BE2C (cell line): ENCODE data around the gene HTR3D.

ENCODE experiments used
- DNase-seq: peaks from one replicate; pipeline ENCODE4 v3.0.0-alpha.2; 2020
- H3K27me3 ChIP-seq: fragments of 250-450 bp; sonication (Bioruptor Pico); 2 replicates; pipeline ENCODE4 v1.5.1; 2020; ENCODE audit warnings: mild to moderate bottlenecking
- H3K36me3 ChIP-seq: fragments of 250-450 bp; sonication (Bioruptor Pico); 2 replicates; pipeline ENCODE4 v1.5.1; 2020; ENCODE audit warnings: mild to moderate bottlenecking
- H3K4me1 ChIP-seq: fragments of 250-450 bp; sonication (Bioruptor Pico); 2 replicates; pipeline ENCODE4 v1.5.1; 2020
- H3K4me3 ChIP-seq: 2 replicates; pipeline ENCODE4 v1.5.1; 2011; ENCODE audit warnings: low read depth, low read length
- H3K9me3 ChIP-seq: fragments of 250-450 bp; sonication (Bioruptor Pico); 2 replicates; pipeline ENCODE4 v1.5.1; 2020
- CTCF ChIP-seq: IDR thresholded peaks from 2 replicates; pipeline ENCODE4 v1.5.1; 2012; ENCODE audit warnings: mild to moderate bottlenecking, low read depth, low read length

Gene HTR3D

GRCh38 chr3:183988216-183988790, 43.2 kb upstream of the HTR3D start:
- peaks cover 64% of the 10 kb centered on the region for H3K36me3 ChIP-seq
- no peaks in the 10 kb centered on the region for H3K4me1 ChIP-seq
- no peak overlapping the region for H3K4me3 ChIP-seq
- no peaks in the 10 kb centered on the region for H3K27me3 ChIP-seq
- no peak for DNase-seq
- H3K9me3 ChIP-seq = no peaks in the 10 kb centered on the region
- no peak for TF ChIP-seq CTCF

- H3K4me1 ChIP-seq = no peaks in the 10 kb centered on the region
- no peaks in the 10 kb centered on the region for H3K9me3 ChIP-seq
- H3K4me3 ChIP-seq = no peak overlapping the region
- no peak for DNase-seq
- no peak for TF ChIP-seq CTCF
- H3K36me3 ChIP-seq = peaks cover 45% of the 10 kb centered on the region
- H3K27me3 ChIP-seq = no peaks in the 10 kb centered on the region
These were observed 40.1 kb upstream of the HTR3D start for GRCh38 chr3:183991403-183991802.

- no peak for DNase-seq
- H3K4me3 ChIP-seq = no peak overlapping the region
These were observed 29.8 kb upstream of the HTR3D start for GRCh38 chr3:184001761-184002160.

GRCh38 chr3:184002469-184002868, 29.1 kb upstream of the HTR3D start:
- Histone ChIP-seq H3K27me3 (no peaks in the 10 kb centered on the region; the same call in 1 of the 2 replicates), H3K9me3 (no peaks in the 10 kb centered on the region), H3K36me3 (peaks cover 27% of the 10 kb centered on the region), H3K4me1 (peaks cover 9% of the 10 kb centered on the region), H3K4me3 (no peak overlapping the region)
- DNase-seq = no peak
- no peak for TF ChIP-seq CTCF

More at GRCh38 chr3:184001761-184002160, 29.8 kb upstream of the HTR3D start:
- Histone ChIP-seq H3K27me3 (no peaks in the 10 kb centered on the region; the same call in 1 of the 2 replicates), H3K9me3 (no peaks in the 10 kb centered on the region), H3K4me1 (peaks cover 9% of the 10 kb centered on the region), H3K36me3 (peaks cover 27% of the 10 kb centered on the region)
- TF ChIP-seq CTCF = no peak

- H3K9me3 ChIP-seq = no peaks in the 10 kb centered on the region
- H3K36me3 ChIP-seq = peaks cover 27% of the 10 kb centered on the region
- no peaks in the 10 kb centered on the region; the same call in 1 of the 2 replicates for H3K27me3 ChIP-seq
- H3K4me1 ChIP-seq = peaks cover 11% of the 10 kb centered on the region
- no peak for TF ChIP-seq CTCF
- DNase-seq = no peak
- H3K4me3 ChIP-seq = no peak overlapping the region
These were observed 28.2 kb upstream of the HTR3D start for GRCh38 chr3:184003187-184003967.

- Histone ChIP-seq H3K27me3 (no peaks in the 10 kb centered on the region; the same call in 1 of the 2 replicates), H3K9me3 (no peaks in the 10 kb centered on the region), H3K4me1 (peaks cover 13% of the 10 kb centered on the region), H3K4me3 (no peak overlapping the region), H3K36me3 (peaks cover 31% of the 10 kb centered on the region)
- no peak for TF ChIP-seq CTCF
- DNase-seq = no peak
These were observed 27.1 kb upstream of the HTR3D start for GRCh38 chr3:184004476-184004875.
